H1 (cell line): Measurements from ENCODE around the gene KCNQ1. TPM values are rescaled to one million over a fixed set of nuclear protein-coding genes. Genes with fewer than 3 reads are reported as not detected.

Source experiments
- CTCF ChIA-PET: fragments of 300-600 bp; sonication (Branson Sonifier 250); formaldehyde crosslinking; loops from one replicate; lab custom pipeline; 2021; ENCODE audit not compliant: partially characterized antibody; lab: Charles Lee
- POLR2A ChIA-PET: fragments of 300-600 bp; sonication (Branson Sonifier 250); formaldehyde crosslinking; loops from one replicate; lab custom pipeline; 2021; ENCODE audit warnings: inconsistent platforms; ENCODE audit not compliant: partially characterized antibody; lab: Charles Lee
- DNase-seq, 2 experiments: peaks; one replicate each; pipeline versions ENCODE4 v3.0.0 to v3.0.0-alpha.2; 2010 to 2022; ENCODE audit warnings: low spot score in 2 of 2, low read depth in 1 of 2, mixed read lengths in 1 of 2
- FAIRE-seq: peaks from 2 replicates; lab custom pipeline; 2011; peaks lifted over from hg19 to GRCh38; lab: Jason Lieb, UNC
- H2AFZ ChIP-seq: 2 replicates; pipeline ENCODE4 v1.8.1; 2012; ENCODE audit warnings: low read length, inconsistent platforms
- H2AK5ac ChIP-seq: 2 replicates; pipeline ENCODE4 v1.6.1; 2013; ENCODE audit warnings: low read depth, low read length
- H2BK120ac ChIP-seq: replicated peaks from 2 replicates; pipeline ENCODE3; 2013; ENCODE audit warnings: low read depth, low read length, inconsistent platforms
- H2BK12ac ChIP-seq: 2 replicates; pipeline ENCODE4 v1.6.1; 2013; ENCODE audit warnings: low read depth, low read length
- H2BK15ac ChIP-seq: 2 replicates; pipeline ENCODE4 v1.6.1; 2013; ENCODE audit warnings: low read length
- H2BK20ac ChIP-seq: 2 replicates; pipeline ENCODE4 v1.6.1; 2013; ENCODE audit warnings: low read length
- H2BK5ac ChIP-seq: 2 replicates; pipeline ENCODE4 v1.6.1; 2013; ENCODE audit warnings: low read depth, low read length
- H3K14ac ChIP-seq: 2 replicates; pipeline ENCODE4 v1.6.1; 2013; ENCODE audit warnings: inconsistent platforms; ENCODE audit not compliant: insufficient read length
- H3K18ac ChIP-seq: 2 replicates; pipeline ENCODE4 v1.6.1; 2013; ENCODE audit warnings: low read length; ENCODE audit errors: extremely low read depth
- H3K23ac ChIP-seq: 2 replicates; pipeline ENCODE4 v1.6.1; 2013; ENCODE audit warnings: inconsistent platforms; ENCODE audit not compliant: insufficient read length
- H3K23me2 ChIP-seq: 2 replicates; pipeline ENCODE4 v1.6.1; 2013; ENCODE audit warnings: low read depth, low read length
- H3K27ac ChIP-seq: 2 replicates; pipeline ENCODE4 v1.6.1; 2011; ENCODE audit warnings: low read depth, low read length, inconsistent platforms
- H3K27me3 ChIP-seq, 4 experiments: replicated peaks in 1 of 4; 1 replicate in 1 of 4; 2 replicates in 3 of 4; pipeline versions ENCODE4 v1.6.1 to v1.8.1; 2011 to 2013; ENCODE audit warnings: low read length in 3 of 4, mild to moderate bottlenecking in 3 of 4, inconsistent platforms in 2 of 4, mixed read lengths in 2 of 4, moderate library complexity in 1 of 4; ENCODE audit not compliant: control insufficient read depth in 3 of 4, insufficient read depth in 3 of 4; ENCODE audit errors: extremely low read depth in 1 of 4
- H3K36me3 ChIP-seq, 4 experiments: 2 replicates each; pipeline versions ENCODE4 v1.6.1 to v1.8.1; 2011 to 2013; ENCODE audit warnings: mild to moderate bottlenecking in 4 of 4, low read length in 3 of 4, moderate library complexity in 2 of 4, control low read depth in 1 of 4, inconsistent platforms in 1 of 4; ENCODE audit not compliant: insufficient read depth in 4 of 4, control insufficient read depth in 2 of 4
- H3K4ac ChIP-seq: replicated peaks from 2 replicates; pipeline ENCODE3; 2013; ENCODE audit warnings: low read length, low read depth, mixed read lengths, inconsistent platforms; ENCODE audit not compliant: insufficient read length
- H3K4me1 ChIP-seq, 4 experiments: replicated peaks in 1 of 4; 1 replicate in 1 of 4; 2 replicates in 3 of 4; pipeline versions ENCODE4 v1.6.1 to v1.8.1; 2011 to 2013; ENCODE audit warnings: low read length in 3 of 4, inconsistent platforms in 2 of 4, mixed read lengths in 1 of 4; ENCODE audit not compliant: insufficient read depth in 4 of 4, control insufficient read depth in 3 of 4
- H3K4me2 ChIP-seq, 2 experiments: 2 replicates each; pipeline versions ENCODE4 v1.6.1 to v1.8.1; 2011 to 2013; ENCODE audit warnings: low read depth in 2 of 2, low read length in 2 of 2, control low read depth in 1 of 2, inconsistent platforms in 1 of 2, mild to moderate bottlenecking in 1 of 2; ENCODE audit not compliant: insufficient read depth in 1 of 2
- H3K4me3 ChIP-seq, 4 experiments: fragments of 200-600, 300-600 bp in 1 of 4; sonication (generic), shearing (Covaris generic), sonication (Bioruptor Twin) in 1 of 4; 2 replicates each; pipeline versions ENCODE4 v1.5.1 to v1.8.1; 2011 to 2016; ENCODE audit warnings: low read length in 4 of 4, low read depth in 3 of 4, control low read depth in 2 of 4, inconsistent platforms in 2 of 4, mild to moderate bottlenecking in 2 of 4, mixed read lengths in 1 of 4, moderate library complexity in 1 of 4; ENCODE audit not compliant: insufficient read depth in 2 of 4; ENCODE audit errors: extremely low read depth in 1 of 4
- H3K56ac ChIP-seq: replicated peaks from 2 replicates; pipeline ENCODE3; 2013; ENCODE audit warnings: low read depth, mild to moderate bottlenecking, mixed read lengths, low read length, inconsistent platforms; ENCODE audit not compliant: insufficient read length
- H3K79me1 ChIP-seq: 2 replicates; pipeline ENCODE4 v1.6.1; 2013; ENCODE audit warnings: low read depth, low read length, control low read depth
- H3K79me2 ChIP-seq, 2 experiments: 2 replicates each; pipeline versions ENCODE4 v1.6.1 to v1.8.1; 2012 to 2013; ENCODE audit warnings: low read length in 2 of 2, mild to moderate bottlenecking in 2 of 2, inconsistent platforms in 1 of 2; ENCODE audit not compliant: insufficient read depth in 2 of 2, control insufficient read depth in 1 of 2
- H3K9ac ChIP-seq, 4 experiments: replicated peaks in 1 of 4; 1 replicate in 1 of 4; 2 replicates in 3 of 4; pipeline versions ENCODE4 v1.6.1 to v1.8.1; 2011 to 2013; ENCODE audit warnings: low read depth in 3 of 4, low read length in 3 of 4, control low read depth in 2 of 4, mild to moderate bottlenecking in 2 of 4, moderate library complexity in 2 of 4, inconsistent platforms in 1 of 4; ENCODE audit errors: extremely low read depth in 1 of 4
- H3K9me3 ChIP-seq, 2 experiments: 2 replicates each; pipeline versions ENCODE4 v1.6.1 to v1.8.1; 2012 to 2013; ENCODE audit warnings: mild to moderate bottlenecking in 2 of 2, moderate library complexity in 2 of 2, control low read depth in 1 of 2, inconsistent platforms in 1 of 2, low read depth in 1 of 2, low read length in 1 of 2, mixed read lengths in 1 of 2; ENCODE audit not compliant: insufficient read depth in 2 of 2
- H4K20me1 ChIP-seq, 2 experiments: replicated peaks in 1 of 2; 2 replicates each; pipeline versions ENCODE3 to v1.8.1; 2011 to 2013; ENCODE audit warnings: inconsistent platforms in 2 of 2, low read length in 2 of 2, mild to moderate bottlenecking in 1 of 2; ENCODE audit not compliant: insufficient read depth in 2 of 2, control insufficient read depth in 1 of 2
- H4K5ac ChIP-seq: 2 replicates; pipeline ENCODE4 v1.6.1; 2013; ENCODE audit warnings: low read length, low read depth, mixed read lengths, inconsistent platforms; ENCODE audit not compliant: insufficient read length
- H4K8ac ChIP-seq: 2 replicates; pipeline ENCODE4 v1.8.0; 2013; ENCODE audit warnings: mild to moderate bottlenecking, moderate library complexity, low read length, inconsistent platforms; ENCODE audit not compliant: insufficient read depth; ENCODE audit errors: extremely low read depth
- H4K91ac ChIP-seq: replicated peaks from 2 replicates; pipeline ENCODE3; 2013; ENCODE audit warnings: low read length, mixed read lengths, inconsistent platforms; ENCODE audit not compliant: insufficient read length
- CHD1 ChIP-seq: IDR thresholded peaks from 2 replicates; pipeline ENCODE4 v1.6.1; 2012; ENCODE audit warnings: low read depth, low read length, improper control_type of control experiment
- RAD21 ChIP-seq, 2 experiments: IDR thresholded peaks in 1 of 2; conservative IDR thresholded peaks in 1 of 2; 2 replicates each; pipeline ENCODE4 v1.6.1; 2011; ENCODE audit warnings: low read depth in 2 of 2, low read length in 2 of 2, improper control_type of control experiment in 1 of 2, inconsistent platforms in 1 of 2, mild to moderate bottlenecking in 1 of 2, moderate library complexity in 1 of 2
- WGBS, 2 experiments: shearing (Covaris generic) in 1 of 2; methylation state at CpG; one replicate each; pipeline versions ENCODE4 v1.1.6 to v1.1.7; 2013 to 2015; ENCODE audit warnings: low lambda C conversion rate in 2 of 2, mixed read lengths in 2 of 2, inconsistent platforms in 1 of 2, low coverage in 1 of 2, missing lambda C conversion rate in 1 of 2; ENCODE audit not compliant: insufficient replicate concordance in 2 of 2, insufficient coverage in 1 of 2, insufficient read length in 1 of 2; ENCODE audit errors: extremely low coverage in 1 of 2, missing lambda C conversion rate in 1 of 2; 5-methylcytosine and 5-hydroxymethylcytosine counted together
- polyA plus RNA-seq, 7 experiments: library from polyadenylated mRNA; depleted of rRNA in 3 of 7; stranded (reverse) in 5 of 7; unstranded in 2 of 7; fragments of >200 nt in 5 of 7; fragments of 200-250 nt in 2 of 7; gene quantifications; 1 replicate in 5 of 7; 2 replicates in 1 of 7; 4 replicates in 1 of 7; pipeline versions ENCODE4 v1.2.1 to v1.2.3, GENCODE V29; 2011 to 2013; ENCODE audit warnings: missing spikeins in 2 of 7, mixed read lengths in 2 of 7
- total RNA-seq: library from RNA; stranded (reverse); fragmentation: NEBNext Ultra II Directional; extraction: Animal tissue kit (Norgen Biotek cat#: 25700); gene quantifications from 2 replicates; pipeline ENCODE4 v1.2.1, GENCODE V29; 2021
- TF ChIP-seq, protein P1 (sequence below), 3 experiments: IDR thresholded peaks; 1 replicate in 2 of 3; 2 replicates in 1 of 3; pipeline versions ENCODE4 v1.5.1 to v1.6.1; 2011; ENCODE audit warnings: low read length in 3 of 3, mild to moderate bottlenecking in 3 of 3, inconsistent platforms in 2 of 3, low read depth in 1 of 3, moderate library complexity in 1 of 3; ENCODE audit not compliant: insufficient read depth in 1 of 3; ENCODE audit errors: control extremely low read depth in 1 of 3

Gene KCNQ1
- total and polyA plus RNA-seq, 2 of the 8 experiments (the other 6 are each of a cell fraction or from before 2014, with no cell fraction given), result 1.9 to 2.0 TPM

DNA sequence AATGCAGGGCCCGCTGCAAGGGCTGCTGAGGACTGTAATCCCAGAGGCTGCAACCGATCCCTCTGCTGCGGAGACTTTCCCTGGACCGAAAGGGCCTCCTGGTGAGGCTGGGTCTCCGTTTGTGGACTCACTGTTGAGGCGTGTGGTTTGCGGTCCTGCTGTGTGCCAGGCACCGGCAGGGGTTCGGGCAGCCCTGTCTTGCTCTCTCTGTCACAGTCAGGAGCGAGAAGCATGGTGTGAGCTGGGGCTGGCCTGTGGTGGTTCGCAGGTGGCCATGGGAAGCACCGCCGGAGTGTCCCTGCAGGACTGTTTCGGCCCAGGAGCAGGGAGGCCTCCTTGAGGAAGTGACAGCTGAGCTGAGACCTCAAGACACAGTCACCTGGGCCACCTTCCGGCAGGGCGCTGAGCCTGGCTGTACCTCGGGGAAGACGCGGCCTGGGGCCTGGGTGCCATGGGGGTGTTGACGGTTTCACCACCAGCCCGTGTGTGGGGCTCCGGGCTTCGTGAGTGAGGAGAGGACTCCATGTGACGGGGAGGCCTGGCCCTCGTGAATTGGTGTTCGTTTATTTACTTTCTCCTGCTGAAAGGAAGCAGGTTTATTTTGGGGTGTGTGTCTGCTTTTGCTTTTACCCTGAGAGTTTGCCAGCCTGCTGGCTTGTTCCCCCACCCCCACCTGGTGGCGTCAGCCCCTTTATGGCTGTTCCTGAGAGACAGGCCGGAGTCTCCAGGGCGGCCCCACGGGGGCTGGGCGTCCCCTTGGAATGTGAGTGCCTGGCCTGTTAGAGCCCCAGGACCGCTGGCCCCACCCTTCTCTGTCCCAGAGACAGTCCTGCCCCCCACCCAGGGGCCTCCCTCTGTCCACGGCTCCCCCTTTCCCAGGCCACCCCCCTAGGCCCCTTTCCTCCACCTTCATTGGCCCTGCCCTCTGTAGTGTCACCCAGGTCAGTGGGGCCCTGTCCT is 132.5 kb downstream of the KCNQ1 start:
- H4K8ac ChIP-seq, result no peak overlapping the region
- POLR2A ChIA-PET, result no interaction called here

More for the DNA sequence above, 132.5 kb downstream of the KCNQ1 start:
- Histone ChIP-seq H3K27me3 (peaks cover 5 to 67% (median 38%) of the 10 kb centered on the region in 4 experiments; a peak in 6 of 7 replicates), H3K4ac (no peak overlapping the region), H2BK15ac (no peak overlapping the region), H3K23ac (no peak overlapping the region), H3K4me3 (no peak overlapping the region), H3K4me2 (no peak overlapping the region), H2BK5ac (peak overlapping the region; percentile 52; the same call in 1 of the 2 replicates), H2AK5ac (no peak overlapping the region), H2BK120ac (no peak overlapping the region), H3K36me3 (no peaks in the 10 kb centered on the region), H4K20me1 (peaks cover 3% of the 10 kb centered on the region in 2 experiments), H3K4me1 (peaks cover 0 to 5% (median 0%) of the 10 kb centered on the region in 4 experiments; a peak in 4 of 7 replicates), H2BK12ac (peak overlapping the region; percentile 39; the same call in 1 of the 2 replicates), H3K14ac (no peak overlapping the region), H4K91ac (no peak overlapping the region), H3K18ac (no peak overlapping the region), H3K9ac (no peak overlapping the region), H3K9me3 (no peaks in the 10 kb centered on the region), H3K27ac (no peak overlapping the region), H2BK20ac (no peak overlapping the region), H3K56ac (no peak overlapping the region), H3K79me2 (no peaks in the 10 kb centered on the region), H3K79me1 (no peaks in the 10 kb centered on the region), H4K5ac (no peak overlapping the region), H2AFZ (no peak overlapping the region), H3K23me2 (no peaks in the 10 kb centered on the region)
- CTCF ChIA-PET, result no interaction called here
- FAIRE-seq (no peak), DNase-seq (no peak)
- WGBS, 2 experiments, result 92% methylated on average over 29 of the region's 33 CpGs; no CpG with 5 or more reads in 1 of the 2 experiments
- TF ChIP-seq RAD21 (IDR thresholded peaks at IDR 0.05 in 1 of 2, conservative IDR thresholded peaks at IDR 0.05 in 1 of 2; ENCODE audit: low read depth in 2 of 2, low read length in 2 of 2) (peak; percentile 8 to 25; a peak in 2 of 4 replicates), CHD1 (no peak)
- TF ChIP-seq, protein P1, sequence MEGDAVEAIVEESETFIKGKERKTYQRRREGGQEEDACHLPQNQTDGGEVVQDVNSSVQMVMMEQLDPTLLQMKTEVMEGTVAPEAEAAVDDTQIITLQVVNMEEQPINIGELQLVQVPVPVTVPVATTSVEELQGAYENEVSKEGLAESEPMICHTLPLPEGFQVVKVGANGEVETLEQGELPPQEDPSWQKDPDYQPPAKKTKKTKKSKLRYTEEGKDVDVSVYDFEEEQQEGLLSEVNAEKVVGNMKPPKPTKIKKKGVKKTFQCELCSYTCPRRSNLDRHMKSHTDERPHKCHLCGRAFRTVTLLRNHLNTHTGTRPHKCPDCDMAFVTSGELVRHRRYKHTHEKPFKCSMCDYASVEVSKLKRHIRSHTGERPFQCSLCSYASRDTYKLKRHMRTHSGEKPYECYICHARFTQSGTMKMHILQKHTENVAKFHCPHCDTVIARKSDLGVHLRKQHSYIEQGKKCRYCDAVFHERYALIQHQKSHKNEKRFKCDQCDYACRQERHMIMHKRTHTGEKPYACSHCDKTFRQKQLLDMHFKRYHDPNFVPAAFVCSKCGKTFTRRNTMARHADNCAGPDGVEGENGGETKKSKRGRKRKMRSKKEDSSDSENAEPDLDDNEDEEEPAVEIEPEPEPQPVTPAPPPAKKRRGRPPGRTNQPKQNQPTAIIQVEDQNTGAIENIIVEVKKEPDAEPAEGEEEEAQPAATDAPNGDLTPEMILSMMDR (IDR thresholded peaks at IDR 0.05; ENCODE audit: control extremely low read depth in 1 of 3, insufficient read depth in 1 of 3, low read depth in 1 of 3, low read length in 3 of 3), result 0 out of 4 replicates have a peak, but pooled peaks of 1 of the 3 experiments have one; percentile 4
